GM12878 (cell line): ENCODE data around the gene PATJ. TPM values are rescaled to one million over a fixed set of nuclear protein-coding genes. Genes with fewer than 3 reads are reported as not detected.

Experiments used
- ATAC-seq: fragments of 200-7000 bp; cut with Tn5 transposase; 3 replicates; pipeline ENCODE4 v1.9.1; 2020; ENCODE audit warnings: mild to moderate bottlenecking, moderate library complexity
- BruUV-seq: library from RNA; stranded (reverse); fragments of 400-500 nt; replicated peaks from 2 replicates; lab custom pipeline; 2021; lab: Mats Ljungman, UMichigan
- CTCF ChIA-PET: fragments of 300-600 bp; sonication (Branson Sonifier 250); formaldehyde crosslinking; extraction: SDS; loops from one replicate; lab custom pipeline; 2021; ENCODE audit warnings: inconsistent platforms; lab: Yijun Ruan, JAX
- POLR2A ChIA-PET: fragments of 350-600 bp; formaldehyde crosslinking; extraction: SDS; loops from one replicate; lab custom pipeline; 2021; ENCODE audit warnings: inconsistent platforms; lab: Charles Lee
- RAD21 ChIA-PET: fragments of 300-600 bp; sonication (Branson Sonifier 250); formaldehyde crosslinking; loops from one replicate; lab custom pipeline; 2023; ENCODE audit warnings: antibody characterized with exemption; ENCODE audit not compliant: unreplicated experiment; lab: Charles Lee
- SMC1A ChIA-PET: fragments of 300-600 bp; sonication (Branson Sonifier 250); formaldehyde crosslinking; loops from one replicate; lab custom pipeline; 2023; ENCODE audit not compliant: unreplicated experiment, uncharacterized antibody; lab: Charles Lee
- DNase-seq: peaks from one replicate; pipeline ENCODE4 v3.0.0-alpha.2; 2011; ENCODE audit warnings: low read depth, low spot score
- FAIRE-seq: peaks from 3 replicates; lab custom pipeline; 2011; peaks lifted over from hg19 to GRCh38; lab: Jason Lieb, UNC
- H2AFZ ChIP-seq: 2 replicates; pipeline ENCODE4 v1.6.0; 2011; ENCODE audit warnings: low read depth, low read length, control low read depth; ENCODE audit not compliant: control insufficient read depth
- H3K27ac ChIP-seq: 2 replicates; pipeline ENCODE4 v1.5.1; 2011; ENCODE audit warnings: control low read depth; ENCODE audit not compliant: control insufficient read depth, insufficient read depth
- H3K27me3 ChIP-seq, 2 experiments: replicated peaks in 1 of 2; 2 replicates each; pipeline versions ENCODE4 v1.6.0 to v1.6.1; 2011; ENCODE audit warnings: low read length in 1 of 2; ENCODE audit not compliant: control insufficient read depth in 2 of 2, insufficient read depth in 2 of 2
- H3K36me3 ChIP-seq, 2 experiments: 2 replicates each; pipeline ENCODE4 v1.5.1; 2011; ENCODE audit warnings: low read length in 1 of 2; ENCODE audit not compliant: control insufficient read depth in 2 of 2, insufficient read depth in 2 of 2
- H3K4me1 ChIP-seq: 2 replicates; pipeline ENCODE4 v1.6.1; 2011; ENCODE audit warnings: mild to moderate bottlenecking, low read length, moderate library complexity, mixed read lengths; ENCODE audit not compliant: control insufficient read depth, insufficient read depth
- H3K4me2 ChIP-seq: 2 replicates; pipeline ENCODE4 v1.6.0; 2011; ENCODE audit warnings: control low read depth; ENCODE audit not compliant: control insufficient read depth, insufficient read depth
- H3K4me3 ChIP-seq: fragments of 200-600 bp; sonication (generic); 2 replicates; pipeline ENCODE4 v1.5.1; 2016
- H3K79me2 ChIP-seq: 2 replicates; pipeline ENCODE4 v1.6.0; 2011; ENCODE audit warnings: low read length; ENCODE audit not compliant: control insufficient read depth, insufficient read depth
- H3K9ac ChIP-seq: 2 replicates; pipeline ENCODE4 v1.8.0; 2011; ENCODE audit warnings: low read length, control low read depth, mixed read lengths; ENCODE audit not compliant: control insufficient read depth, insufficient read depth
- H3K9me3 ChIP-seq: replicated peaks from 3 replicates; pipeline ENCODE4 v1.5.1; 2011; ENCODE audit warnings: mild to moderate bottlenecking, low read length; ENCODE audit not compliant: control insufficient read depth, insufficient read depth
- H4K20me1 ChIP-seq: 2 replicates; pipeline ENCODE4 v1.6.0; 2011; ENCODE audit not compliant: control insufficient read depth, insufficient read depth
- CBFB ChIP-seq: IDR thresholded peaks from 2 replicates; pipeline ENCODE4 v1.6.1; 2016; ENCODE audit warnings: antibody characterized with exemption, low read depth
- CBX3 ChIP-seq: fragments of 200-600 bp; sonication (generic); IDR thresholded peaks from 2 replicates; pipeline ENCODE4 v1.6.1; 2016; ENCODE audit warnings: low read depth, borderline replicate concordance
- CHD1 ChIP-seq: IDR thresholded peaks from 2 replicates; pipeline ENCODE4 v1.6.1; 2012; ENCODE audit warnings: low read depth, low read length, improper control_type of control experiment
- CREM ChIP-seq: IDR thresholded peaks from 2 replicates; pipeline ENCODE4 v1.6.1; 2014; ENCODE audit warnings: antibody characterized with exemption, low read depth
- DPF2 ChIP-seq: fragments of 450-650 bp; IDR thresholded peaks from 2 replicates; pipeline ENCODE4 v1.6.1; 2017; ENCODE audit warnings: mild to moderate bottlenecking
- EP300 ChIP-seq, 2 experiments: fragments of 150-350 bp in 1 of 2; IDR thresholded peaks; 2 replicates each; pipeline ENCODE4 v1.6.1; 2011 to 2012; ENCODE audit warnings: low read depth in 2 of 2, low read length in 2 of 2, borderline replicate concordance in 1 of 2, improper control_type of control experiment in 1 of 2, inconsistent platforms in 1 of 2; ENCODE audit not compliant: control insufficient read depth in 1 of 2
- FOS ChIP-seq: IDR thresholded peaks from 3 replicates; pipeline ENCODE4 v1.6.1; 2011; ENCODE audit warnings: borderline replicate concordance; ENCODE audit not compliant: insufficient read length; ENCODE audit errors: extremely low read depth
- IKZF1 ChIP-seq: fragments of 450-650 bp; conservative IDR thresholded peaks from 2 replicates; pipeline ENCODE4 v1.6.1; 2017; ENCODE audit warnings: antibody characterized with exemption, mild to moderate bottlenecking
- IRF4 ChIP-seq: IDR thresholded peaks from 2 replicates; pipeline ENCODE4 v1.6.1; 2011; ENCODE audit warnings: low read depth, low read length
- NR2C1 ChIP-seq: fragments of 450-650 bp; IDR thresholded peaks from 2 replicates; pipeline ENCODE4 v1.6.1; 2017; ENCODE audit warnings: antibody characterized with exemption, mild to moderate bottlenecking, moderate library complexity
- PAX8 ChIP-seq: fragments of 450-650 bp; IDR thresholded peaks from 2 replicates; pipeline ENCODE4 v1.6.1; 2017; ENCODE audit warnings: mild to moderate bottlenecking, moderate library complexity
- POLR2AphosphoS2 ChIP-seq: IDR thresholded peaks from 2 replicates; pipeline ENCODE4 v1.6.1; 2011; ENCODE audit warnings: low read depth, mild to moderate bottlenecking, low read length, improper control_type of control experiment, moderate library complexity
- RUNX3 ChIP-seq: IDR thresholded peaks from 2 replicates; pipeline ENCODE4 v1.6.1; 2012; ENCODE audit warnings: low read length, inconsistent platforms
- SIX5 ChIP-seq: IDR thresholded peaks from 2 replicates; pipeline ENCODE4 v1.6.1; 2011; ENCODE audit warnings: mild to moderate bottlenecking, low read depth, low read length, moderate library complexity; ENCODE audit not compliant: severe bottlenecking
- SP1 ChIP-seq: IDR thresholded peaks from one replicate; pipeline ENCODE4 v1.6.1; 2011; ENCODE audit warnings: low read depth, low read length
- SRF ChIP-seq, 2 experiments: IDR thresholded peaks; 2 replicates each; pipeline ENCODE4 v1.6.1; 2011; ENCODE audit warnings: low read depth in 2 of 2, low read length in 2 of 2, mild to moderate bottlenecking in 1 of 2, moderate library complexity in 1 of 2
- SUPT20H ChIP-seq: IDR thresholded peaks from 2 replicates; pipeline ENCODE4 v1.6.1; 2011; ENCODE audit warnings: low read depth, mild to moderate bottlenecking, low read length, moderate library complexity, borderline replicate concordance; ENCODE audit not compliant: control insufficient read depth
- WRNIP1 ChIP-seq: IDR thresholded peaks from 2 replicates; pipeline ENCODE4 v1.6.1; 2011; ENCODE audit warnings: low read depth, low read length, improper control_type of control experiment, borderline replicate concordance
- WGBS: methylation state at CpG from one replicate; pipeline ENCODE4 v1.1.6; 2016; ENCODE audit warnings: low lambda C conversion rate; ENCODE audit not compliant: insufficient replicate concordance, insufficient coverage; ENCODE audit errors: missing lambda C conversion rate; 5-methylcytosine and 5-hydroxymethylcytosine counted together
- in situ Hi-C: fragments of 300-500 bp; cut with MboI; formaldehyde crosslinking; loops from 9 replicates; pipeline ENCODE4 v1.14.3; 2018; ENCODE audit warnings: mixed read lengths
- intact Hi-C: fragments of 100-400 bp; cut with micrococcal nuclease; formaldehyde crosslinking; loops from one replicate; pipeline ENCODE4 v1.14.2; 2022; ENCODE audit not compliant: unreplicated experiment
- polyA plus RNA-seq, 11 experiments: library from polyadenylated mRNA; depleted of rRNA in 4 of 11; unstranded in 6 of 11; stranded (reverse) in 5 of 11; fragments of >200 nt; fragmentation: Nextera tagmentation in 4 of 11; fragmentation: Illumina TruSeq in 1 of 11; extraction: Ambion mirVana in 4 of 11; extraction: Trizol in 1 of 11; gene quantifications; 1 replicate in 1 of 11; 2 replicates in 10 of 11; pipeline versions ENCODE4 v1.2.1 to v1.2.3, GENCODE V29; 2011 to 2016; ENCODE audit warnings: inconsistent platforms in 2 of 11, missing spikeins in 2 of 11, low read depth in 1 of 11
- total RNA-seq, 4 experiments: library from RNA; depleted of rRNA in 3 of 4; stranded (reverse); fragments of >200 nt in 3 of 4; fragmentation: Illumina TruSeq in 1 of 4; extraction: Trizol in 1 of 4; gene quantifications; 2 replicates each; pipeline versions ENCODE4 v1.2.1 to v1.2.3, GENCODE V29; 2013 to 2021
- TF ChIP-seq, protein P1 (sequence below): IDR thresholded peaks from 2 replicates; pipeline ENCODE4 v1.6.1; 2011; ENCODE audit warnings: borderline replicate concordance, low read depth, mild to moderate bottlenecking, moderate library complexity, mixed read lengths, low read length; ENCODE audit not compliant: insufficient read depth; ENCODE audit errors: extremely low read length
- TF ChIP-seq, protein P2 (sequence below): IDR thresholded peaks from 2 replicates; pipeline ENCODE4 v1.6.1; 2012; ENCODE audit warnings: low read length, inconsistent platforms

Gene PATJ
- total and polyA plus RNA-seq, 10 of the 15 experiments (the other 5 are each of a cell fraction or from before 2014, with no cell fraction given), result 2.8 to 13.9 (median 6.9) TPM

DNA sequence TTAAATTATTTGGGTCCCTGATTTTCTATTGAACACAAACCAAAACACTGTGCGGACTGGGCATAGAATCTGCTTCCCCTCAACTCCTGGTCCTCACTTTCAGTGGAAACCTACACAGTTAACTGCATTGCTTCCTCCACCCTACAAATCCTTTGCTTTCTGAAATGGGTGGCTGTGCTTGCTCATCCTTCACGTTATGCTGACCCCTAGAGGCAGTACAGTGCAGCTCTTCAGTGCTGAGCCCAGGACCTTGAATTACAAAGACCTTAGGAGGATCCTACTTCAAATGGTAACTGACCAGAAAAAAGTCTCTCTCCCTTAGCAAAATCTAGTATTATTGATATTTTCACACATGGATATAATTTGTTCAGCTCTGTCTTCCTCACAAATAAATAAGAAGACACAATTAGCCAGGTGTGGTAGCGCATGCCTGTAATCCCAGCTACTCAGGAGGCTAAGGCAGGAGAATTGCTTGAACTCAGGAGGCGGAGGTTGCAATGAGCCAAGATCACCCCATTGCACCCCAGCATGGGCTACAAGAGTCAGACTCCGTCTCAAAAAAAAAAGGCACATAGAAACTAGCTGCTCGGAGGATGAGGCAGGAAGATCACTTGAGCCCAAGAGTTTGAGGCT is 388.9 kb downstream of the PATJ start (continued):
- no peak for TF ChIP-seq IKZF1
- no peak for TF ChIP-seq FOS
- no peak for TF ChIP-seq CREM
- no peak for TF ChIP-seq IRF4
- no peak for TF ChIP-seq WRNIP1
- no peak for TF ChIP-seq SIX5
- no peak for TF ChIP-seq RUNX3

DNA sequence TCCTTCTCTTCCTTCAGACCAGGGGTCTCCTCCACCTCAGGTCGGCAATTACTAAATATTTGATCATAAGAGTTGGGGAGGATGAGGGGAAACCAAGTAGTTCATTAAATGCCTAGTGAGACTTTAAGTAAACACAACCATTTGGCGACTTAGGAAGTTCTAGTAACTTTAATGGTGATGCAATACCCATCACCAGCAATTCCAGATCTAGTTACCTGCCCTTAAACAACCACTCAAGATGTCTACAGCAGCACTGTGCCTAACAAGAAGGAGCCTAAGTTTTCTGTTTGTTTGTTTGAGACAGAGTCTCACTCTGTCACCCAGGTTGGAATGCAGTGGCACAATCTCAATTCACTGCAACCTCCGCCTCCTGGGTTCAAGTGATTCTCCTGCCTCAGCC is 395.7 kb downstream of the PATJ start:
- ChIA-PET RAD21 (no interaction called here), SMC1A (no interaction called here), POLR2A (no interaction called here), CTCF (no interaction called here)
- H3K27ac ChIP-seq, result no peak overlapping the region
- H2AFZ ChIP-seq, result no peak overlapping the region
- FAIRE-seq (no peak), DNase-seq (no peak), ATAC-seq (no peak)
- H4K20me1 ChIP-seq, result no peaks in the 10 kb centered on the region
- no peaks in the 10 kb centered on the region for H3K9me3 ChIP-seq
- no peak overlapping the region for H3K4me3 ChIP-seq
- in situ Hi-C loops, result no loop called here
- 53% methylated on average over 3 of the region's 3 CpGs for WGBS
- no peaks in the 10 kb centered on the region for H3K27me3 ChIP-seq
- no peak overlapping the region for H3K4me2 ChIP-seq
- H3K79me2 ChIP-seq, result no peaks in the 10 kb centered on the region
- no TSS peak for BruUV-seq
- no peak for TF ChIP-seq NR2C1
- TF ChIP-seq POLR2AphosphoS2, result no peak
- TF ChIP-seq CBX3, result no peak
- no peak for TF ChIP-seq CBFB
- no peak for TF ChIP-seq IRF4
- no peak for TF ChIP-seq PAX8
- no peak for TF ChIP-seq DPF2
- no peak for TF ChIP-seq SP1
- no peak for TF ChIP-seq EP300 (IDR thresholded peaks at IDR 0.05; ENCODE audit: borderline replicate concordance in 1 of 2, control insufficient read depth in 1 of 2, low read depth in 2 of 2, low read length in 2 of 2)
- TF ChIP-seq SUPT20H, result no peak
- TF ChIP-seq, protein P1, sequence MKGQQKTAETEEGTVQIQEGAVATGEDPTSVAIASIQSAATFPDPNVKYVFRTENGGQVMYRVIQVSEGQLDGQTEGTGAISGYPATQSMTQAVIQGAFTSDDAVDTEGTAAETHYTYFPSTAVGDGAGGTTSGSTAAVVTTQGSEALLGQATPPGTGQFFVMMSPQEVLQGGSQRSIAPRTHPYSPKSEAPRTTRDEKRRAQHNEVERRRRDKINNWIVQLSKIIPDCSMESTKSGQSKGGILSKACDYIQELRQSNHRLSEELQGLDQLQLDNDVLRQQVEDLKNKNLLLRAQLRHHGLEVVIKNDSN, result no peak
- no peak for TF ChIP-seq SIX5
- TF ChIP-seq SRF (IDR thresholded peaks at IDR 0.05; ENCODE audit: low read depth in 2 of 2, low read length in 2 of 2), result no peak
- TF ChIP-seq, protein P2, sequence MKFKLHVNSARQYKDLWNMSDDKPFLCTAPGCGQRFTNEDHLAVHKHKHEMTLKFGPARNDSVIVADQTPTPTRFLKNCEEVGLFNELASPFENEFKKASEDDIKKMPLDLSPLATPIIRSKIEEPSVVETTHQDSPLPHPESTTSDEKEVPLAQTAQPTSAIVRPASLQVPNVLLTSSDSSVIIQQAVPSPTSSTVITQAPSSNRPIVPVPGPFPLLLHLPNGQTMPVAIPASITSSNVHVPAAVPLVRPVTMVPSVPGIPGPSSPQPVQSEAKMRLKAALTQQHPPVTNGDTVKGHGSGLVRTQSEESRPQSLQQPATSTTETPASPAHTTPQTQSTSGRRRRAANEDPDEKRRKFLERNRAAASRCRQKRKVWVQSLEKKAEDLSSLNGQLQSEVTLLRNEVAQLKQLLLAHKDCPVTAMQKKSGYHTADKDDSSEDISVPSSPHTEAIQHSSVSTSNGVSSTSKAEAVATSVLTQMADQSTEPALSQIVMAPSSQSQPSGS, result no peak
- TF ChIP-seq CHD1, result no peak
- no peaks in the 10 kb centered on the region for H3K36me3 ChIP-seq
- intact Hi-C loops, result no loop called here
- H3K4me1 ChIP-seq, result no peaks in the 10 kb centered on the region
- H3K9ac ChIP-seq, result no peak overlapping the region
